ENCODE data around the gene EXTL1. TPM values are rescaled to one million over a fixed set of nuclear protein-coding genes. Genes with fewer than 3 reads are reported as not detected.

The EXTL1 gene
- total and polyA plus RNA-seq, 2 of the 4 experiments (the other 2 are of a cell fraction), result 0.90 to 5.2 TPM

DNA sequence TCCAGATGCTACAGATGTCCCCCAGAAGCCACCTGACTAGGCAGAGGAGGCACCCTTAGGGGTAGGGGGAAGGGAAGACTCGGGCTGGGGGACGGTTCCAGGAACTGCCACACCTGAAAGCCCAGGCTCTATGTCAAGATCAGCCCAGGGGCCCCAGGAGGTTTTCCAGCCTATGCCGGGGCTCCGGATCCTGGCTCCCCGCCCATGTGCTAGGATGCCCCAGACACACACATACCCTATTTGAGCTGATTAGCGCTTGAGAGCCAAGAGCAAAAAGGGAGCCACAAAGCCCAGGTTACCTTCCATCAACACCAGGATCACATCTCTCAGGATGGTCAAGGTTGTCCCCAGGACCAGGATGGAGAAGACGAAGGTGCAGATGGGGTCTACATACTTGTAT, 19.8 kb downstream of the EXTL1 start:
- Histone ChIP-seq H2AK5ac (ENCODE audit: low read depth, low read length) (no peak overlapping the region), H3K4me1 (ENCODE audit: control insufficient read depth, insufficient read depth, low read length) (peaks cover 2% of the 10 kb centered on the region), H3K27me3 (ENCODE audit: control insufficient read depth, insufficient read depth, low read length) (peaks cover 63% of the 10 kb centered on the region), H3K18ac (ENCODE audit: low read depth, low read length) (no peak overlapping the region), H3K9me3 (ENCODE audit: control insufficient read depth, insufficient read depth, low read length) (no peaks in the 10 kb centered on the region), H3K79me1 (ENCODE audit: low read depth in 1 of 2, low read length in 2 of 2) (no peaks in the 10 kb centered on the region), H2AFZ (replicated peaks; ENCODE audit: low read length, poor library complexity) (no peak overlapping the region), H3K4me3 (ENCODE audit: insufficient read depth, low read depth, low read length) (no peak overlapping the region), H4K5ac (ENCODE audit: low read depth, low read length) (no peak overlapping the region), H3K56ac (ENCODE audit: extremely low read depth, insufficient read depth, low read length) (no peak overlapping the region), H3K36me3 (ENCODE audit: control insufficient read depth, insufficient read depth, low read length) (no peaks in the 10 kb centered on the region), H3K4ac (ENCODE audit: low read depth, low read length) (no peak overlapping the region), H3K9ac (ENCODE audit: low read depth, low read length) (no peak overlapping the region), H2AK9ac (replicated peaks; ENCODE audit: low read depth, low read length, poor library complexity) (no peak overlapping the region), H3K14ac (replicated peaks; ENCODE audit: low read depth, low read length) (no peak overlapping the region), H2BK120ac (ENCODE audit: low read depth, low read length) (no peak overlapping the region), H2BK20ac (ENCODE audit: low read depth, low read length) (no peak overlapping the region), H2BK15ac (ENCODE audit: low read depth, low read length) (no peak overlapping the region), H3K9me1 (ENCODE audit: insufficient read depth, low read length) (no peaks in the 10 kb centered on the region), H3K4me2 (ENCODE audit: low read depth, low read length) (no peak overlapping the region), H4K91ac (ENCODE audit: insufficient read depth, low read depth, low read length) (no peak overlapping the region), H2BK5ac (ENCODE audit: low read depth, low read length, poor library complexity, severe bottlenecking) (no peak overlapping the region), H4K20me1 (ENCODE audit: insufficient read depth, low read length) (no peaks in the 10 kb centered on the region), H3K27ac (ENCODE audit: insufficient read depth, low read length) (no peak overlapping the region), H4K8ac (ENCODE audit: low read depth in 2 of 2, low read length in 2 of 2) (no peak overlapping the region), H3K23ac (ENCODE audit: low read depth, low read length) (no peak overlapping the region)
- intact Hi-C loops (cut with micrococcal nuclease), result no loop called here
- ATAC-seq (ENCODE audit: low read depth) (no peak), DNase-seq (no peak)
- CTCF ChIA-PET, result no interaction called here
- TF ChIP-seq RFX5 (IDR thresholded peaks at IDR 0.05; ENCODE audit: low read depth, low read length) (no peak), RCOR1 (IDR thresholded peaks at IDR 0.05; ENCODE audit: insufficient replicate concordance, low read length) (no peak)
- TF ChIP-seq, protein P1, sequence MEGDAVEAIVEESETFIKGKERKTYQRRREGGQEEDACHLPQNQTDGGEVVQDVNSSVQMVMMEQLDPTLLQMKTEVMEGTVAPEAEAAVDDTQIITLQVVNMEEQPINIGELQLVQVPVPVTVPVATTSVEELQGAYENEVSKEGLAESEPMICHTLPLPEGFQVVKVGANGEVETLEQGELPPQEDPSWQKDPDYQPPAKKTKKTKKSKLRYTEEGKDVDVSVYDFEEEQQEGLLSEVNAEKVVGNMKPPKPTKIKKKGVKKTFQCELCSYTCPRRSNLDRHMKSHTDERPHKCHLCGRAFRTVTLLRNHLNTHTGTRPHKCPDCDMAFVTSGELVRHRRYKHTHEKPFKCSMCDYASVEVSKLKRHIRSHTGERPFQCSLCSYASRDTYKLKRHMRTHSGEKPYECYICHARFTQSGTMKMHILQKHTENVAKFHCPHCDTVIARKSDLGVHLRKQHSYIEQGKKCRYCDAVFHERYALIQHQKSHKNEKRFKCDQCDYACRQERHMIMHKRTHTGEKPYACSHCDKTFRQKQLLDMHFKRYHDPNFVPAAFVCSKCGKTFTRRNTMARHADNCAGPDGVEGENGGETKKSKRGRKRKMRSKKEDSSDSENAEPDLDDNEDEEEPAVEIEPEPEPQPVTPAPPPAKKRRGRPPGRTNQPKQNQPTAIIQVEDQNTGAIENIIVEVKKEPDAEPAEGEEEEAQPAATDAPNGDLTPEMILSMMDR (conservative IDR thresholded peaks at IDR 0.05; ENCODE audit: low read depth, low read length), result no peak
- BruUV-seq (replicated peaks), result no TSS peak
- POLR2A ChIA-PET (ENCODE audit: unreplicated experiment), result no interaction called here
- in situ Hi-C loops (cut with MboI; ENCODE audit: low sequenced_read_pairs), result loop anchor here (5.0 kb wide), 2 partner anchors 56 to 106 kb away; no protein-coding TSS in a partner anchor
- dilution Hi-C loops (cut with HindIII; ENCODE audit: low sequenced_read_pairs, unreplicated experiment), result no loop called here
- WGBS, 2 experiments (ENCODE audit: extremely low coverage in 2 of 2, insufficient read length in 1 of 2), result no CpG with 5 or more reads among the region's 7 CpGs

Measured in IMR-90 (cell line).